Stimulated activated CD4-positive, alpha-beta T cell treated with anti-CD3 and anti-CD28 coated beads, Interleukin-15, amount 100 ng/mL, for 24 hours (primary cell): ENCODE measurements around the gene RFX7.
"Not testable (repeated sequence)": the region's sequence is repeated elsewhere in the genome, so short reads cannot be mapped to it uniquely, and the experiment has no call there.

Experiments
- DNase-seq: peaks from one replicate; pipeline ENCODE4 v3.0.0-alpha.2; 2020

Gene RFX7

DNA sequence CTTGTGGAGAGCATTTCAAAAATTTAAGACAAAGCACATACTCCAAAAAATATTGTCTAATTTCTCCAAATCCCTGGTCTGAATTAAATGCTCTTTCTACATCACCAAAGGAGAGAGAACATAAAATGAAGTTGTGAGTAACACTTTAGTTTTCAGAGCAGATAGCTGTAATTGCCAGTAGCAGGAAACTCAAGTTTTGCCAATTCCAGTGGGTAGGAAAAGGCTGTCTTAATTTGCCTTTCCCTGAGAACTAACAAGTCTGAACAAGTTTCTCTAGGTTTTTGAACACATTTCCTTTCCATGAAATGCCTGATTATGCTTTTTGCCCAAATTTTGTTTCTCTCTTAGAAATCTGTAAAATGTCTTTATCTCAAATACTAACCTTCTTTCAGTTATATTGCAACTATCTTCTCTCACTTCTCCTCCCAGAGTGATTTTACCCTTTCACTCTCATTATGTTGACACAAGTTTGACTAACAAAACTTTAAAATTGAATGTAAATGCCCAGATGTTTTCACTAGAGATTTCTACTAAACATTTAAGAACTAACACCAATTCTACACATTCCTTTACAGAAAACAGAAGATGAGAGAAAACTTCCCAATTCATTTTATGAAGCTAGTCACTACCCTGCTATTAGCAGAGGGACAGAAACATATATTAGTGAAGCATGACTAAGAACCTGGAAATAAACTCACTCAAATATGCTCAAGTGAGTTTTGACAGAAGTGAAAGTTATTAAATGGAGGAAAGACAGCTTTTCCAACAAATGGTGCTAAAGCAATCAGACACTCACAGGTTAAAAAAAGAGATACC is 38.4 kb downstream of the RFX7 start:
- no peak for DNase-seq

DNA sequence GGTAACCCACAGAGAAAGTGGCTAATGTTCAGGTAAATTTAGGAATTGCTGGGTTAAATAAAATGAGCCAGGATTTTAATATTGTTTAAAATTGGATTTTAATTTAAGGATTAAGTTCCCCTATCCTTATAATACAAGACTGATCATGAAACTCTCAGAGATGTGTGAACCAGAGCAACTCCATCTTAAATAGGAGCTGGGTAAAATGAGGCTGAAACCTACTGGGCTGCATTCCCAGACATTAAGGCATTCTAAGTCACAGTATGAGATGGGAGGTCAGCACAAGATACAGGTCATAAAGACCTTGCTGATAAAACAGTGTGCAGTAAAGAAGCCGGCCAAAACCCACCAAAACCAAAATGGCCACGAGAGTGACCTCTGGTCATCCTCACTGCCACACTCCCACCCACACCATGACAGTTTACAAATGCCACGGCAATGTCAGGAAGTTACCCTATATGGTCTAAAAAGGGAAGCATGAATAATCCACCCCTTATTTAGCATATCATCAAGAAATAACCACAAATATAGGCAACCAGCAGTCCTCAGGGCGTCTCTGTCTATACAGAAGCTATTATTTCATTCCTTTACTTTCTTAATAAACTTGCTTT is 40.3 kb downstream of the RFX7 start:
- DNase-seq: not testable (repeated sequence)

DNA sequence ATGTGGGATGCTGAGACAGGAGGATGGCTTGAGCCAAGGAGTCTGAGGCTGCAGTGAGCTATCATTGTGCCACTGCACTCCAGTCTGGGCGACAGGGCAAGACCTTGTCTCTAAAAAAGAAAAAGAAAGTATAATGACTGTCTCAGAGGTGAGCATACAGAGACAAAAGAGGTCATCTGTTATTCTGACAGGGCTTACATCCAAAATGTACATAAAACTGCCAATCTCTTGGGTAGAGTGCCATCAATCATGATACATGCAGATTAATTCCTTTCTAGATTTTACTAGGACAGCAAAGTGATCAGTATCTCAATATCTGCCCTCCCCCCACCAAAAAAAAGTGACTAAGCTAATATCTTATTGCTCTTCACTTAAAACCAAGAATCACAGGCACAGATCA is 41.0 kb downstream of the RFX7 start:
- no peak for DNase-seq

DNA sequence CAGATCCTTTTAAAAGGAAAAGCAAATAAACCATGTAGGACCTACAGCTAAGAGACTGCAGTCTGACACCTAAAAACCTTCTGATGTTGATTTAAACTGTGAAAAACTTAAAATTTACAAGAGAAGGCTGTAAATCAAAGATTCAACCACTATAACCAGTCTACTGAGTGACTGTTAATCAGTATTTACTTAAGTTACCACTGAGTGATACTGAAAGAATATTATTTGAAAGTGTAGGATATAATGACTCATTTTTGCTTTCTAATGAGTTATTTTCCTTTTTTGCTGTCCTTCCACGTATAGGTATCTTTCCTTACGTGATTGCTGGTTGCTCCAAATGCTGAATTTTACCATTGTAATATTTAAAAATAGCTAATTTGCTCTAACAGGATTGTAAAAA is 44.6 kb downstream of the RFX7 start:
- no peak for DNase-seq

DNA sequence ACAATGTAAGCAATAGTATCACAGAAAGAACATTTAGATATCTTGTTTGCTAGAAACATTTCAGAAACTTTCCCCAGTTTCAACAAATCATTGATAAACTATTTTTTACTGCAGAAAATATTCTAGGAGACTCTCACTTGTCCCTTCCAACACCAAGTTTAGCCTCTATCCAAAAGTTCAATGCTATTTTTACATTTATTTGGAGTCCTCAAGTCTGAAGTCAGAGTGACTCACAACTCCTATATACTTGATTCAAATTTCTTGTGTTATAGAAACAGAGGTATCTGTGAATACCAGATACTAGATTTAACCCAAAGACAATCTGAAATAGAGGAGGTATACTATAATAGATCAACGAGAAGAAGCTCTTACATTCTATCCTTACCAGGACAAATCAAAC is 49.6 kb downstream of the RFX7 start:
- DNase-seq: no peak

DNA sequence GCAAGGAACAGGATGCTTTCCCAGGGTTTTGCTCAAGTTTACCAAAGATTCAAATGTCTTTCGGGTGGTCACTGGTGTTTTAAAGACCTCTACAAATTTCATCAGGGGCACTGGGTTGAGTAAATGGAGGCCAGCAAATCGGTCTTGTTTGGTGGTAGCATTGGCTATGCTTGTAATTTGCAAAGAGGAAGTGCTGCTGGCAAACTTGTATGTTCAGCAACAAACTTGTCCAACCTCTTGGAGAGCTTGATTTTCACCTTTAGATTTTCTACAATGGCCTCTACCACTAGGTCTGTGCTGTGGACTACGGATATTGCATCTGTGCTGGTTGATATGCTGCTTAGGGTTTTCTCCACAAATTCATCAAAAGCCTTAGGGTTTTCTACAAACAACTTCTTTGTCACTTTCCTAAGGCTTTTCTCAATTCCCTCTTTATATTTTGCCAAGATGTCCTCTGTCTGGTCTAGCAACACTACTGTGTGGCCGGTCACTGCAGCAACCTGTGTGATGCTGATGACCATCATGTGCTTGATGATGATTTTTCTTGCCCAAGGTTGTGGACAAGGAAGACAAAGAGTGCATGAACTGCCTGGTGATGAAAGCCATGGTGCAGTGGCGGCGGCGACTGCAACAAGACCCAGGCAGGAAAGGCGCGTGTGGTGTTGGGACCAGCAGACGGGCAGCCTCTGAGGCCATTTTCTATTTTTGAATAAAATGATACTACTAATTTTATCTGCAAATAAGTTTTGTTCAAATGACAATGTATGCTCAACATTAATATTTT is 50.8 kb downstream of the RFX7 start:
- DNase-seq: no peak

DNA sequence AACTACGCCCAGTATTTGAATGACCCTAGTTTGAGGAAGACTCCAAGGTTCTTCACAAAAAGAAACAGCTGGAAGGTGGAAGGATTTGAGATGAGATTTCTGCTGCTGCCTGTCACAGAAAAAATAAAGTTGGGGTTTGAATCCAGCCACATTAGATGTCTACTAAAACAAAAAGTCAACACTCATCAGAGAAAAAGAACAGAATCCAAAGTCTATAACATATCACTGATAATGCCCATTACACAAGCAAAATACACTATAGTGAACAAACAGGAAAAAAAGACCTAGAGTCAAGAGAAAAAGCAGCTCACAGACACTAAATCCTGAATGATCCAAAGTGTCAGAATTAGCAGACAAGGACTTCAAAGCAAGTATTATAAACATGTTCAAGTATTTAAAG is 56.0 kb downstream of the RFX7 start:
- DNase-seq: no peak

DNA sequence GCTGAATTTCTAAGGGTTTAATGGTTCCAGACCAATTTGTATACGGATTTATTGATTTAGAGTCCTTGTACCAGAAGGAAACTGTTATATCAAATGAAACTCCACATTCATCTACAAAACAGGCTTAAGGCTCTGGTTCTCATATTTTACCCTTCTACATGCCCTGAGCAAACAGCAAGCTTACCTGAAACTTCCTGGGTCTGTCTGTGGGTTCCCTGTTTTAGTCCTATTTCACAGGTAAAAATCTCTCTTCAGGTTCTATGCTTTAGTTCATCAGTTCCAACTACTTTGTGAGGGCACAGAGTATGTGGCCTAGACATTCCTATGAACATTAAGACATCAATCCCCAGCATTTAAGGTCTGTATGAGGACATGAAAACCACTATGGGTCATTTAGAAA is 57.7 kb downstream of the RFX7 start:
- DNase-seq: no peak

DNA sequence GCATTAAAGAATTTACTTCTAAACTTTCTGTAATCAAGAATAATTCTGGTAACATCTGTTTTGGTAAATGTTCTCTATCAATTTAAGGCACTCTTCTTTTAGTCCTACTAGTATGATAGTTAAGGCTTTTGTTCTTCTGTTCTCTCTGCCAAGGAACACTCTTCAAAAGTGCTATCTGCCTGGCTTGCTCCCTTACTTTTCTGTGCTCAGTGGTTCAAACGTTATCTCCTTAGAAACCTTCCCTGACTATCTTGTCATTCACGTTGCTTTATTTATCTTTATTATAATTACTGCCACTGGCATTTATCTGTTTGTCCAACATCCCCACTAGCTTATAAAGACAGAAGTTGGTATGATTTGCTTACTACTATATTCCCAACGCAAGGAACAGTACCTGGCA is 59.2 kb downstream of the RFX7 start:
- DNase-seq: no peak

DNA sequence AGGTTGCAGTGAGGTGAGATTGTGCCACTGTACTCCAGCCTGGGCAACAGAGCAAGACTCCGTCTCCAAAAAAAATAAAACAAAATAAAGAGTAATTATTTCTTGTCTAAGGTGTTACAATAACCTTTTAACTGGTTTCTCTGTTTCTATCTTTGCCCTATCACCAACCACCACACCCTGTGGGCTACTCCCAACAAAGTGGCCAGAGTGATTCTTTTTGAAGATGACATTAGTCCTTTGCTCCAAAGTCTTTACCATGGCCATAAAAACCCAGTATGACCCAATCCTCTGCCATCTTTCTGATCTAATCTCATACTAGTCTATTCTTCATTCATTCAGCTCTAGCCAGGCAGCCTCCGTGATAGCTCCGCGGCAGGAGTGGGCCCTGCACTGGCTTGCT is 62.8 kb downstream of the RFX7 start:
- no peak for DNase-seq

DNA sequence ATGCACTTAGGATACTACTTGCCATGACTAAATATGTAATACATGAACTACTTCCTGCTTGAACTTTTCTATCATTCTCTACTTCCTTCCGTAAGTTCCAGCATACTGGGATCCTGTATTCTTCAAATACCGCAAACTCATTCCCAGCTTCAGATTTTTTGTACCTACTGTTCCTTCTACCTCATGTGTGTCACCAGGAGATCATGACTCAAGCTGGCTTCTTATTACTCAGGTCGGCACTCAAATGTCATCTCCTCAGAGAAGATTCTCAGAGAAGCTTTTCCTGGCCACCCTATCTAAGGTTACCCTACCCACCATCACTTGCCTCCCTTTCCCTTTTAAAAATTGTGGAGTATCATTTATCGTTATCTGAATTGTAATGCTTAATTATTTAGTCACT is 66.7 kb downstream of the RFX7 start:
- no peak for DNase-seq

DNA sequence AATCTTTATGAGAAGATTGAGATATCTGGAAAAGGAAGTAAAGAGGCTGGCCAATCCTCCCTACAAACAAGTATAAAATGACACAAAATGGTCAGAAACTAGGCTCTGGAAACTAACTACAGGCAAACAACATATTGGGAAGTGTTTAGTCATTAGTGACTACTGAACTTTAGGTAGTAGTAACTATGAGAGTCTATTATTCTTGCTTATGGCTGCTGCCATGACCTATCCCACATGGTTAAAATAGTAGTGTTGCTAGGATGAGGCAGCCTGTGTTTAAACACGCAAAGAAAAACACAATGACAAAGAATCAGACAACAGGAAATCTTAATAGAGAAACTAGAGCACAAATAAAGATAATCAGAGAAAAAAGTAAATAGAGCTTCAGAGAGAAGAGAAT is 67.9 kb downstream of the RFX7 start:
- no peak for DNase-seq

DNA sequence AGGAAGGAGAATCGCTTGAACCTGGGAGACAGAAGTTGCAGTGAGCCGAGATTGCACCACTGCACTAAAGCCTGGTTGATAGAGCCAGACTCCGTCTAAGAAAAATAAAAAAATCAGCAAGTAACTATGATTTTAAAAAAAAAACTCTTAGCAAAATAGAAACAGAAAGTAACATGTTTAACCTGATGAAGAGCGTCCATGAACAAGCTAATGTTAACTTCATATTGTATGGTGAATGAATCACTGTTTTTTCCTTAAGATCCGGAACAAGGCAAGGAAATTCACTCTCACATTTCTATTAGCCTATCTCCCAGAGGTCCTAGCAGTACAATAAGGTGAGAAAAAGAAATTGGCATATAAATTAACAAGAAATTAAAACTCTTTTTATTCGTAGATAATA is 69.0 kb downstream of the RFX7 start:
- DNase-seq: no peak

DNA sequence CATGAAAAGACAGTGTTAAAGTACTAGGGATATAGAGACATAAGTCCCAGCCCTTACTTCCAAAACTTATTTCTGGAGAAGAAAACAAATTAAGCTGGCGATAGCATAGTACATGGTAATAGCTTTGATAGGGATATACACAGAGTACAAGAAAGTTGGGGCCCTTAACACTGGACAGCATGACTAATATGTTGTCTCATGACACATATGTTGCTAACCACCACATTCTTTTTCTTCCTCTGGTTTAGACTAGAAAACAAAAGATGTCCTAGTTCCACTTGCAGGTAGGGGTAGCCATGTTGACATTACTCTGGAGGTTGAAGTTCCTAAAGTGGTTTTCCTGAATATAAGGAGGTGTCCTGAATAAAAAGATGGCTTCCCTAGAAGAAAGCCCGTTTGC is 75.3 kb downstream of the RFX7 start:
- no peak for DNase-seq

DNA sequence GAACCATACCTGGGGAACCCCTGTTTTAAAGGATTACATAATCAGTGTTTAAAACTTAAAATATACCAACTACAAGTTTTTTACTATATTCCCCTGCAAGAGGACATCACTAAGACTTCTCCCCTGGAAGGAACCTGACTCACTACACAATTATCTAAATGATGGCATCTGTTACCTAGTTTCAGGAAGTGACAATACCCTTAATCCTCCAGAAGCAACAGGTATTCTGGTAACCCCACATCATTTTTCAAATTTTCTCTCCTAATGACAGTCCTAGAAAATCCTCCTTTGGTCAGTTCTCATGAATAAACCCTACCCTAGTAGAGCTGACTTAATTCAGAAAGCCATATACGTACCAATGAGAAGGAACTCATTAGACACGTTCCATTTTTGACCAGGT is 78.4 kb downstream of the RFX7 start:
- DNase-seq: no peak

DNA sequence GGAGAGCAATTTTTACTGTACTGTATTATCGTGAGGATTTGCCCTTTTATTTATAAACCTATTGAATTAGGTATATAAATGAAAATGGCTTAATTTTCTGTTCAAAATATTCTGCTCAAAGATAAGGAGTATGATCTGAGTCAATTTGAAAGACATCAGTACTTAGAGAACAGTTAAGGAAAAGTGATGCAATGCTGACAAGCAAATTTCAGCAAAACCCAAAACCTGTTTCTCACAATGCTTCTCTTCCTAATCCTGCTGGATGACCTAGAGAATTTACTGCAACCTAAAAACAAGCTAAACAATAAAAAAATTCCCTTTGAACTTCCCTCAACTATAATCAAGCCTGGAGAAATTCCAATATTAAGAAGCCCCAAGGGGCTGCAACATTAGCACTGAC is 82.7 kb downstream of the RFX7 start:
- no peak for DNase-seq

DNA sequence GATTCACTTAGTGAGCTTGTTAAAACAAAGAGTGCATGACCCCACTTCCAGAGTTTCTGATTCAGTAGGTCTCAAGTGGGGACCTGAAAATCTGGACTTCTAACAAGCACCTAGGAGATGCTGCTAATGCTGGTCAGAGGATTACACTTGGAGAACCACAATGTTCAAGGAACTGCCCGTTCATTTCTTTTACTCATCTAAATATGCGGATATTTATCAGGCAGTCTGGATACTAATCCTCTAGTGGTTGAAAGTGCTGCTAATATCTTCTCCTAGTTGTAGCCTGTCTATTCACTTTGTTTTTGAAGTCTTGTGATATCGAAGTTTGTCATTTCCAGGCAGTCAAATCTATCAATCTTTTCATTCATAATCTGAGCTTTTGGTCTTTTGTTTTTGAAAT is 86.8 kb downstream of the RFX7 start:
- no peak for DNase-seq

DNA sequence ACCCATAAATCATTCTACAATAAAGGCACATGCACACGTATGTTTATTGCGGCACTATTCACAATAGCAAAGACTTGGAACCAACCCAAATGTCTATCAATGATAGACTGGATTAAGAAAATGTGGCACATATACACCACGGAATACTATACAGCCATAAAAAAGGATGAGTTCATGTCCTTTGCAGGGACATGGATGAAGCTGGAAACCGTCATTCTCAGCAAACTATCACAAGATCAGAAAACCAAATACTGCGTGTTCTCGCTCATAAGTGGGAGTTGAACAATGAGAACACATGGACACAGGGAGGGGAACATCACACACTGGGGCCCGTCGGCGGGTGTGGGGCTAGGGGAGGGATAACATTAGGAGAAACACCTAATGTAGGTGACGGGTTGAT is 88.4 kb downstream of the RFX7 start:
- DNase-seq: not testable (repeated sequence)

DNA sequence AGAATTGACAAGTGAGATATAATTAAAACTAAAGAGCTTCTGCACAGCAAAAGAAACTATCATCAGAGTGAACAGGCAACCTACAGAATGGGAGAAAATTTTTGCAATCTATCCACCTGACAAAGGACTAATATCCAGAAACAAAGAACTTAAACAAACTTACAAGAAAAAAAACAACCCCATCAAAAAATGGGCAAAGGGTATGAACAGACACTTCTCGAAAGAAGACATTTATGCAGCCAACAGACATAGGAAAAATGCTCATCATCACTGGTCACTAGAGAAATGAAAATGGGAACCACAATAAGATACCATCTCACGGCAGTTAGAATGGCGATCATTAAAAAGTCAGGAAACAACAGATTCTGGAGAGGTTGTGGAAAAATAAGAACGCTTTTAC is 88.9 kb downstream of the RFX7 start:
- not testable (repeated sequence) for DNase-seq

DNA sequence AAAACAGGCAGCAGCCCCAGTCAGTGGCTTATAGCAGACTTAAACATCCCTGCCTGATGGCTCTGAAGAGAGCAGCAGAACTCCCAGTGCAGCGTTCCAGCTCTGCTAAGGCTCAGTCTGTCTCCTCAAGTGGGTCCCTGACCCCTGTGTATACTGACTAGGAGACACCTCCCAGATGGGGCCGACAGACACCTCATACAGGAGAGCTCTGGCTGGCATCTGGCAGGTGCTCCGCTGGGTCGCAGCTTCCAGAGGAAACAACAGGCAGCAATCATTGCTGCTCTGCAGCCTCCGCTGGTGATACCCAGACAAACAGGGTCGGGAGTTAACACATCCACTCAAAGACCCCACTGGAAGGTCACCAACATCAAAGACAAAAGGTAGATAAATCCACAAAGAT is 93.5 kb downstream of the RFX7 start:
- DNase-seq: no peak

DNA sequence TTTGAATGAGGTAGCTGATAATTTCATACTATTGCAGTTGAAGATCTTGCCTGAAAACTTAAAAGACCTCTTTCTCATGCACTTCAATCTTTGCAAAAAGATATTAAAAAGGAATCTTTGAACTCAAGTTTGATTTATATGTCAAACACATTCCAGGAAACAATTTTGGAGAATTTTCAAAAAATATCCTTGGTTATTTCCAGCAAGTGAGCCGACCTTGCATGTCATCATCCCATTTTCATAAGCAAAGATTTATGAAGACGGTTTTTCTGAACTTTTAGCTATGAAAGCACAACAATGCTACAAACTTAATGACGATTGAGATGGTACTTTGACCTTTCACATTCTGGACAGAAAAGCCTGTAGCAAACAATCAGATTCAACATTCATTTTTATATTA is 95.6 kb downstream of the RFX7 start:
- DNase-seq: no peak

DNA sequence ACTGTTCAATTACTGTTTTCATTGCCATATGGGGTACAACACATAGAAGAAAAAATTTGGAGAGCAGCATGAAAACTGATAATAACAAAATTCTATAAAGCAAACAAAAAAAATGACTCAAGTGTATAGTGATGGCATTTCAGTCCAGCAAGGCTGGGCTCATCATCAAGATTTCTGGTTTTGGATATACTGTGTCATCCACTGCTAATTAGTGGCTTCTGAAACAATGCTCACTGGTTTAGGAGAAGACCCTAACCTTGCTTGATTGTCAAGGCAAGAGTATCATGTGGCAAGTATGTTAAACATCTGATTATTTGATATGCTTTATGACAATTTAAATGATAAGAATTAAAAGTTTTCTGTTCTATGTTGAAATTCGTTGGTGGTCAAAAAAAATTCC is 96.9 kb downstream of the RFX7 start:
- DNase-seq: no peak

DNA sequence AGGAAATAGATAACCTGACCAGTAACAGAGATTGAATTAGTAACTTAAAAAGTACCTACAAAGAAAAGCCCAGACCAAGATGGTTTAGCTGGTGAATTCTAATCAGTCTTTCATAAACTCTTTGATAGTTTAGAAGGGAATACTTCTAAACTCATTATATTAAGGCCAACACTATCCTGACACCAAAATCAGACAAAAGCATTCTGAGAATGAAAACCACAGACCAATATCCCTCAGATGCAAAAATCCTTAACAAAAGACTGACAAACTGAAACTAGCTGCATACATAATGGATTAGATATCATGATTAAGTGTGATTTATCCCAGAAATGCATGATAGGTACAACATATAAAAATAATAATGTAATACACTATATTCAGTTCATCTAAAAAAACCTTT is 115.6 kb downstream of the RFX7 start:
- DNase-seq: no peak

DNA sequence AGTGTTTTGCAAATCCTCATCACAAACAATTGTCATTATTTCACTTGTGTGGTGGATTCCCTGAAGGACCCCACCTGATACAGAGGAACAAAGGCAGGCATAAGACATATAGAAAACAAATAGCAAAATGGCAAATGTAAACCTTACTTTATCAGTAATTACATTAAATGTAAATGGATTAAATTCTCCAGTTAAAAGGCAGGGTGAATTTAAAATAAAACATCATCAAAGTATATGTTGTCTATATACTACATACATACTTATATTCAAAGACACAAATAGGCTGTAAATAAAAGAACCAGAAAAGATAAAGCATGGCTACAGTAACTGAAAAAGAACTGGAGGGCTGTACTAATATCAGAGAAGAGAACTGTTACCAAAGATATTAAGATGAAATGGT is 117.3 kb downstream of the RFX7 start:
- DNase-seq: no peak
